OCI-LY1 (cell line): ENCODE data around the gene SLC25A26.

ENCODE experiments used
- H2AFZ ChIP-seq: fragments of 200-600 bp; sonication (generic), shearing (Covaris generic); 2 replicates; pipeline ENCODE4 v1.6.0; 2014; ENCODE audit warnings: antibody characterized with exemption, mild to moderate bottlenecking, low read length
- H3F3A ChIP-seq: fragments of 200-600 bp; sonication (generic), shearing (Covaris generic); 2 replicates; pipeline ENCODE4 v1.6.0; 2014; ENCODE audit warnings: mild to moderate bottlenecking, antibody characterized with exemption, low read length, moderate library complexity; ENCODE audit not compliant: insufficient read depth
- H3K27ac ChIP-seq: fragments of 200-600 bp; sonication (generic); 2 replicates; pipeline ENCODE4 v1.5.1; 2014; ENCODE audit warnings: low read length, mixed run types, mild to moderate bottlenecking, low read depth; ENCODE audit not compliant: poor library complexity, severe bottlenecking
- H3K27me3 ChIP-seq: fragments of 200-600 bp; sonication (generic); 2 replicates; pipeline ENCODE4 v1.6.0; 2014; ENCODE audit warnings: antibody characterized with exemption, mild to moderate bottlenecking, low read length, moderate library complexity; ENCODE audit not compliant: insufficient read depth
- H3K36me3 ChIP-seq: fragments of 200-600 bp; sonication (generic); 2 replicates; pipeline ENCODE4 v1.6.1; 2014; ENCODE audit warnings: mild to moderate bottlenecking, antibody characterized with exemption, low read length, moderate library complexity, mixed read lengths; ENCODE audit not compliant: insufficient read depth
- H3K4me1 ChIP-seq: fragments of 200-600 bp; sonication (generic); 2 replicates; pipeline ENCODE4 v1.5.1; 2014; ENCODE audit warnings: mild to moderate bottlenecking, low read length, moderate library complexity; ENCODE audit not compliant: insufficient read depth, severe bottlenecking
- H3K4me2 ChIP-seq: fragments of 200-600 bp; sonication (generic), shearing (Covaris generic); 2 replicates; pipeline ENCODE4 v1.6.1; 2014; ENCODE audit warnings: low read length
- H3K4me3 ChIP-seq: fragments of 200-600 bp; sonication (generic); 2 replicates; pipeline ENCODE4 v1.5.1; 2014; ENCODE audit warnings: low read length, low read depth, mild to moderate bottlenecking, mixed read lengths; ENCODE audit not compliant: poor library complexity, severe bottlenecking
- H3K79me2 ChIP-seq: fragments of 200-600 bp; shearing (Covaris generic); 2 replicates; pipeline ENCODE4 v1.6.1; 2016; ENCODE audit warnings: mixed run types, low read length, mixed read lengths; ENCODE audit not compliant: insufficient read depth
- H3K9ac ChIP-seq: fragments of 200-600 bp; sonication (generic), shearing (Covaris generic); 2 replicates; pipeline ENCODE4 v1.6.1; 2014; ENCODE audit warnings: mild to moderate bottlenecking, low read length, mixed read lengths
- H3K9me2 ChIP-seq: fragments of 200-600 bp; sonication (generic), shearing (Covaris generic); 2 replicates; pipeline ENCODE4 v1.6.1; 2014; ENCODE audit warnings: low read depth, mild to moderate bottlenecking, low read length, mixed read lengths
- H3K9me3 ChIP-seq: fragments of 200-600 bp; shearing (Covaris generic); 2 replicates; pipeline ENCODE4 v1.6.1; 2014; ENCODE audit warnings: low read length, mixed read lengths
- H4K20me1 ChIP-seq: fragments of 200-600 bp; sonication (generic), shearing (Covaris generic); 2 replicates; pipeline ENCODE4 v1.6.0; 2016; ENCODE audit warnings: mild to moderate bottlenecking, low read length; ENCODE audit not compliant: insufficient read depth
- EZH2 ChIP-seq: fragments of 200-600 bp; sonication (generic), shearing (Covaris generic); IDR thresholded peaks from 2 replicates; pipeline ENCODE4 v1.8.0; 2017; ENCODE audit warnings: borderline replicate concordance, mixed run types, mild to moderate bottlenecking, antibody characterized with exemption, low read length, moderate library complexity, mixed read lengths
- TF ChIP-seq, protein P1 (sequence below): fragments of 200-600 bp; sonication (generic), shearing (Covaris generic); IDR thresholded peaks from 2 replicates; pipeline ENCODE4 v1.5.1; 2017; ENCODE audit warnings: mild to moderate bottlenecking, antibody characterized with exemption, low read length, moderate library complexity, mixed read lengths

Gene SLC25A26

DNA sequence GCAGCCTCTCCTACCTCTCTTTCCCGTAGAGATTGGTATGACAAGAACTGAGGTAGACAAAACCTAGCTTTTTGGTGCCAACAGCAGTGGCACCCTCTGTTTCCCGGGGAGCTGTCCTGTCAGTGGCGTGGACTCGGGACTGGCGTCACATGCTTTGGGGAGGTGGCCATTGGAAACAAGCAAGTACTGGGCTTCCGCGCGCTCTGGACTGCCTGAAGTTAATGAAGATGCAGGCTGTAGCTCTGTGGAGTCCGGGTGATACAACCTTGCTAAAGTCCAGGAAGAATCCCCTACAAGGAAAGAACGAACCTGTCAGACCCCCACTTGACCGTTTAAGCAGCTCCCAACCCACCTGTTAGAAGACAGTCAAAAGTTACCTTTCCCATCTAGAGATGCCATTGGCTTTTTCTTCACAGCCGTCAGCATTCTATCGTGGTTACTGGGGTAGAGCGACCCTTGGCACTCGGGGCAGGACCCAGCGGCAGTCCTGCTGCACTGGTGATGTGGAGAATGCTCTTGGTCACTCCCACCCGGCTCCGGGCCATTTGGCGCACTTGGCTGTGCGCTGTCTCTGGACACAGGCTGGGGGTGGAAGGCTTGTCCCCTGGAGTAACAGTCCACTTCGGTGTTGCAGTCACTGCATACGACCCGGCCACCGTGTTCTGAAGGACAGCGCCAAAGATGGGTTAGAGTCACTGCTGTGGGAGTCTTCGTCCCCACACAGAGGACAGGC, 159.6 kb downstream of the SLC25A26 start:
- no peak overlapping the region for H2AFZ ChIP-seq
- peaks cover 59% of the 10 kb centered on the region for H3K36me3 ChIP-seq

DNA sequence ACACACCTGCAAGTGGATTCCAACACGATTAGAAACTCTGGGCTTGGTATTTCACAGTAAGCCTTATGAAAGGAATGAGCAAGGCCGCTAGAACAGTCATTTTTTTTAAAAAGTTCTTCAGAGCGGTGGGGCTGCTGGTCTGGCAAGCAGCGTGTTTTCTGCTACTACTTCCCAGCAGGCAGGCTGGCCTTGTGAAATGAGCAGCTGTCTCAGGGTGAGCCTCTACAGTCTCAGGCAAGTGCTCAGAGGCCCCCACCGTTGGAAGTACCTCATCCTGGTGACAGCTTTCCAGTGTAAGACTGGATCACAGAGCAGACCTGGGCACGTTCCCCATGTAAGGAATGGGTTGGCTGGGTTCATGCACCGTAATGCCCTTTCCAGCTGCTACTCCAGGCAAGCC, 160.8 kb downstream of the SLC25A26 start:
- no peaks in the 10 kb centered on the region for H4K20me1 ChIP-seq
- peaks cover 9% of the 10 kb centered on the region for H3K4me1 ChIP-seq
- TF ChIP-seq EZH2, result no peak
- TF ChIP-seq, protein P1, sequence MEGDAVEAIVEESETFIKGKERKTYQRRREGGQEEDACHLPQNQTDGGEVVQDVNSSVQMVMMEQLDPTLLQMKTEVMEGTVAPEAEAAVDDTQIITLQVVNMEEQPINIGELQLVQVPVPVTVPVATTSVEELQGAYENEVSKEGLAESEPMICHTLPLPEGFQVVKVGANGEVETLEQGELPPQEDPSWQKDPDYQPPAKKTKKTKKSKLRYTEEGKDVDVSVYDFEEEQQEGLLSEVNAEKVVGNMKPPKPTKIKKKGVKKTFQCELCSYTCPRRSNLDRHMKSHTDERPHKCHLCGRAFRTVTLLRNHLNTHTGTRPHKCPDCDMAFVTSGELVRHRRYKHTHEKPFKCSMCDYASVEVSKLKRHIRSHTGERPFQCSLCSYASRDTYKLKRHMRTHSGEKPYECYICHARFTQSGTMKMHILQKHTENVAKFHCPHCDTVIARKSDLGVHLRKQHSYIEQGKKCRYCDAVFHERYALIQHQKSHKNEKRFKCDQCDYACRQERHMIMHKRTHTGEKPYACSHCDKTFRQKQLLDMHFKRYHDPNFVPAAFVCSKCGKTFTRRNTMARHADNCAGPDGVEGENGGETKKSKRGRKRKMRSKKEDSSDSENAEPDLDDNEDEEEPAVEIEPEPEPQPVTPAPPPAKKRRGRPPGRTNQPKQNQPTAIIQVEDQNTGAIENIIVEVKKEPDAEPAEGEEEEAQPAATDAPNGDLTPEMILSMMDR, result no peak

More for the DNA sequence above, 159.6 kb downstream of the SLC25A26 start:
- TF ChIP-seq, protein P1, result no peak
- H3K27ac ChIP-seq, result no peak overlapping the region
- H3K9me2 ChIP-seq, result no peaks in the 10 kb centered on the region
- no peaks in the 10 kb centered on the region for H3K79me2 ChIP-seq
- H3K9me3 ChIP-seq, result peaks cover 6% of the 10 kb centered on the region; the same call in 1 of the 2 replicates
- no peaks in the 10 kb centered on the region for H3K27me3 ChIP-seq
- no peak overlapping the region for H3K4me2 ChIP-seq
- no peaks in the 10 kb centered on the region for H3F3A ChIP-seq
- H3K4me1 ChIP-seq, result no peaks in the 10 kb centered on the region
- no peak overlapping the region for H3K4me3 ChIP-seq
- no peaks in the 10 kb centered on the region for H4K20me1 ChIP-seq
- H3K9ac ChIP-seq, result no peak overlapping the region

DNA sequence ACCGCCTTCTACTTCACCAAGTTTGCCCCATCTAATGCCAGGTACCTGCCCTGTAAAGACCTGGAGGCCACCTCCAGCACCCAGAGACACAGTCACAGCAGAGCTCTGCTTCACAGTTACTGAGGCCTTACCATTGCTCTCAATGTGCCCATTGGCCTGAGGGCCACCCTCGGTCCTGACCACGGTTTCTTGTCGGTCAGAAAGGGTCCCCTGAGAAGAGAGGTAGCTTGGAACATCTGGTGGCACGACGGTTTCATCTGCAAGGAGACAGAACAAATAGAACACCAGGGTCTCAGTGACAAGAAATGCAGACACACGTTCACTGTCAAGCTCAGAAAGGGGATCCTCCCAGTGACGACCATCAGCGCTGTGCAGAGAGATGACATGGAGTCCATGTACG, 161.3 kb downstream of the SLC25A26 start:
- Histone ChIP-seq H3K27ac (no peak overlapping the region), H3K9me2 (no peaks in the 10 kb centered on the region), H4K20me1 (no peaks in the 10 kb centered on the region), H3K4me1 (peaks cover 14% of the 10 kb centered on the region), H3K9ac (no peak overlapping the region), H3K27me3 (no peaks in the 10 kb centered on the region), H3F3A (no peaks in the 10 kb centered on the region), H3K4me2 (no peak overlapping the region), H3K9me3 (peaks cover 6% of the 10 kb centered on the region; the same call in 1 of the 2 replicates), H3K36me3 (peaks cover 67% of the 10 kb centered on the region), H3K79me2 (no peaks in the 10 kb centered on the region), H3K4me3 (no peak overlapping the region), H2AFZ (no peak overlapping the region)
- no peak for TF ChIP-seq EZH2
- TF ChIP-seq, protein P1, result no peak

More for the DNA sequence above, 160.8 kb downstream of the SLC25A26 start:
- Histone ChIP-seq H3K36me3 (peaks cover 67% of the 10 kb centered on the region), H2AFZ (no peak overlapping the region), H3K27ac (no peak overlapping the region), H3K79me2 (no peaks in the 10 kb centered on the region), H3K4me2 (no peak overlapping the region), H3K27me3 (no peaks in the 10 kb centered on the region), H3F3A (no peaks in the 10 kb centered on the region), H3K9ac (no peak overlapping the region), H3K9me2 (no peaks in the 10 kb centered on the region), H3K4me3 (no peak overlapping the region), H3K9me3 (peaks cover 6% of the 10 kb centered on the region; the same call in 1 of the 2 replicates)
